Uterus (tissue), 4 donors: Measurements from ENCODE around the gene ALKBH7. TPM values are rescaled to one million over a fixed set of nuclear protein-coding genes. Genes with fewer than 3 reads are reported as not detected.
"Not testable (repeated sequence)": the region's sequence is repeated elsewhere in the genome, so short reads cannot be mapped to it uniquely, and the experiment has no call there.

ENCODE experiments used
- DNase-seq, 2 donors: peaks; one replicate each; pipeline ENCODE4 v3.0.0-alpha.2; 2019 to 2020
- H3K27ac ChIP-seq, 2 donors: fragments of 200-600 bp; sonication (generic); 1 replicate in 1 of 2; 2 replicates in 1 of 2; pipeline ENCODE4 v1.5.1; 2016 to 2018
- H3K27me3 ChIP-seq, 2 donors: fragments of 200-600 bp; sonication (generic); one replicate each; pipeline ENCODE4 v1.5.1; 2018 to 2019; ENCODE audit warnings: control low read depth in 1 of 2
- H3K36me3 ChIP-seq, 2 donors: fragments of 200-600 bp; sonication (generic); one replicate each; pipeline ENCODE4 v1.5.1; 2019; ENCODE audit warnings: control low read depth in 1 of 2
- H3K4me1 ChIP-seq, 2 donors: fragments of 200-600 bp; sonication (generic); one replicate each; pipeline ENCODE4 v1.5.1; 2018 to 2019; ENCODE audit warnings: control low read depth in 1 of 2
- H3K4me3 ChIP-seq, 2 donors: fragments of 200-600 bp; sonication (generic); 1 replicate in 1 of 2; 2 replicates in 1 of 2; pipeline ENCODE4 v1.5.1; 2018 to 2019; ENCODE audit warnings: mild to moderate bottlenecking in 1 of 2
- H3K9me3 ChIP-seq, 2 donors: fragments of 200-600 bp; sonication (generic); one replicate each; pipeline ENCODE4 v1.5.1; 2019; ENCODE audit warnings: control low read depth in 1 of 2
- CTCF ChIP-seq, 4 experiments: fragments of 200-600 bp in 2 of 4; fragments of 450-650 bp in 2 of 4; sonication (generic) in 2 of 4; IDR thresholded peaks; one replicate each; pipeline ENCODE4 v1.5.1; 2016 to 2019; ENCODE audit warnings: antibody characterized with exemption in 4 of 4, mild to moderate bottlenecking in 2 of 4, moderate library complexity in 1 of 4
- POLR2A ChIP-seq, 2 donors: fragments of 450-650 bp; IDR thresholded peaks; one replicate each; pipeline ENCODE4 v1.6.1; 2016; ENCODE audit warnings: antibody characterized with exemption in 2 of 2, mild to moderate bottlenecking in 1 of 2, moderate library complexity in 1 of 2
- intact Hi-C: fragments of 100-400 bp; cut with DNase I; formaldehyde crosslinking; loops from one replicate; pipeline ENCODE4 v1.15.1; 2023; ENCODE audit warnings: low total_unique reads
- total RNA-seq, 4 donors: library from RNA; depleted of rRNA in 3 of 4; stranded (reverse); fragments of >200 nt in 3 of 4; gene quantifications; one replicate each; pipeline versions ENCODE4 v1.1.0 to v1.2.4, GENCODE V29; 2014 to 2023
- donor health status: DM: yes; HTN: yes; CAD: no.

Gene ALKBH7
- total RNA-seq, 4 donors from 2014 or later = 17.4 to 84.8 (median 42.7) TPM

DNA sequence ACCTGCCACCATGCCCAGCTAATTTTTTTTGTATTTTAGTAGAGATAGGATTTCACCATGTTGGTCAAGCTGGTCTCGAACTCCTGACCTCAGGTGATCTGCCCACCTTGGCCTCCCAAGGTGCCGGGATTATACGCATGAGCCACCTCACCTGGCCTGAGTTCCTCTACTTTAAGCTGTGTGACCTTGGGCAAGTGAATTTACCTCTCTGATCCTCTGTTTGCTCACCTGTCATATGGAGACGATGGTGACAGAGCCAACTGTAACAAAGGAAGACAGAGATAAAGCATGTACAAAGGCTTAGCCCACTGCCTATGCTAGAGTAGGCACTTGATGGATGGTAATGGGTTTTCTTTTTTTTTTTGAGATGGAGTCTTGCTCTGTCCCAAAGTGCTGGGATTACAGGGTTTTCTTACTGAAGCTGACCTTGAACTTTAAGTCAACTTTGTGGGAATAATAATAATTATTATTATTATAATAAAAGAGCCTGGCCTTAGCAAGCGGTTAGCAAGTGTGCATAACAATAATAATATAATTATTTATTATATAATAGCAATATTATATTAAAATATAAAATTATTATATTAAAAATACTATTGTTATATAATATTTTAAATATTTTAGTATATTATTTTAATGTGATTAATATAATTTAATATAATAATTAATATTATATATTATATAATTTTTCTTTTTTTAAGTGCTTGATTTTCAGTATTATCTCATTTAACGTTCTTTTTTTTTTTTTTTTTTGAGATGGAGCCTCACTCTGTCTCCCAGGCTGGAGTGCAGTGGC, 37.9 kb upstream of the ALKBH7 start:
- no peak for DNase-seq
- TF ChIP-seq POLR2A (IDR thresholded peaks at IDR 0.05) (no peak), CTCF (IDR thresholded peaks at IDR 0.05) (no peak)
- Histone ChIP-seq H3K4me3 (no peak overlapping the region), H3K4me1 (no peaks in the 10 kb centered on the region), H3K27me3 (no peaks in the 10 kb centered on the region), H3K27ac (no peak overlapping the region), H3K36me3 (no peaks in the 10 kb centered on the region), H3K9me3 (no peaks in the 10 kb centered on the region)
- intact Hi-C loops = no loop called here

DNA sequence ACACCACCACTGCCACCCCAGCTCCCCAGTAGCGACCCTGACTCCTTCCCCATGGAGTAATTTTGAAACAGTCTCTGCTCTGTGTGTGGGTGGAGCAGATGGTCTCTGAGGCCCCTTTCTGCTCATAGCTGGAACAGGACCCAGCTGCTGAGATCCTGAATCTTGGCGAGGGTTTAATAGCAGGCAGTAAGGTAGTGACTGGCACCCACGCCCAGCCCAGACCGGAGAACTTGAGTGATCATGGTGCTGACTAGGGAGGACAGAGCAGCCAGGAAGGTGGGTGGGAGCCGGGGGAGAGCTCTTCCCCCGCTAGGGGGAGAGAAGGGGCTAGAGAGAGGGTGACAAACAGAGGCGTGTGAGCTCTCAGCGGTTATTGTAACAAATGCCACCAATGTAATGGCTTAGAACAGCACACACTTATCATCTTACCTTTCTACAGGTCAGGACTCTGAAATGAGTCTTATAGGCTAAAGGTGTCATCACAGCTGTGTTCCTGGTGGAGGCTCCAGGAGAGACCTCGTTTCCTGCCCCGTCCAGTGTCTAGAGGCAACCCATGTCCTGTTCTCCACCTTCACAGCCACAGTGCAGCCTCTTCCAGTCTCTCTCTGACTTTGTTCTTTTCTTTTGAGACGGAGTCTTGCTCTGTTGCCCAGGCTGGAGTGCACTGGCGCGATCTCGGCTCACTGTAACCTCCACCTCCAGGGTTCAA, 31.9 kb upstream of the ALKBH7 start:
- no peak overlapping the region for H3K27ac ChIP-seq

DNA sequence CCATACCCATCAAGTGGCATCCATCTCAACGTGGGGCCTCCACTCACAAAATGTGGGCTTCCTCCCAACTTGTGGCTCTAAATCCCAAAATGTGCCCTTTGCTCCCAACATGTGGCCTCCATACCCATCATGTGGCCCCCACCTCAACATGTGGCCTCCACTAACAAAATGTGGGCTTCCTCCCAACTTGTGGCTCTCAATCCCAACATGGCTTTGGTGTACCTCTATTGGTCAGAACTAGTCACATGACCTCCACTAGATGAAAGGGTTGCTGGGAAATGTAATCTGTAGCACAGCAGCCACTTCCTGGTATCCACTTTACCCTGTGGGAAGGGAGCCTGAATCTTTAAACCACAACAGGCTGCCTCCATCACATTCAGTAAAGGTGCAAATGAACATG, 29.1 kb upstream of the ALKBH7 start:
- TF ChIP-seq CTCF (IDR thresholded peaks at IDR 0.05) = no peak
- no peak for TF ChIP-seq POLR2A (IDR thresholded peaks at IDR 0.05)
- intact Hi-C loops = no loop called here
- no peaks in the 10 kb centered on the region for H3K36me3 ChIP-seq
- no peaks in the 10 kb centered on the region for H3K9me3 ChIP-seq
- H3K4me3 ChIP-seq = no peak overlapping the region
- H3K4me1 ChIP-seq = no peaks in the 10 kb centered on the region
- no peaks in the 10 kb centered on the region for H3K27me3 ChIP-seq
- H3K27ac ChIP-seq = no peak overlapping the region
- DNase-seq = no peak

More for the DNA sequence above, 31.9 kb upstream of the ALKBH7 start:
- no peak for TF ChIP-seq POLR2A (IDR thresholded peaks at IDR 0.05)
- TF ChIP-seq CTCF (IDR thresholded peaks at IDR 0.05) = no peak
- Histone ChIP-seq H3K9me3 (no peaks in the 10 kb centered on the region), H3K27me3 (no peaks in the 10 kb centered on the region), H3K36me3 (no peaks in the 10 kb centered on the region), H3K4me1 (no peaks in the 10 kb centered on the region), H3K4me3 (no peak overlapping the region)
- intact Hi-C loops = no loop called here
- no peak for DNase-seq

DNA sequence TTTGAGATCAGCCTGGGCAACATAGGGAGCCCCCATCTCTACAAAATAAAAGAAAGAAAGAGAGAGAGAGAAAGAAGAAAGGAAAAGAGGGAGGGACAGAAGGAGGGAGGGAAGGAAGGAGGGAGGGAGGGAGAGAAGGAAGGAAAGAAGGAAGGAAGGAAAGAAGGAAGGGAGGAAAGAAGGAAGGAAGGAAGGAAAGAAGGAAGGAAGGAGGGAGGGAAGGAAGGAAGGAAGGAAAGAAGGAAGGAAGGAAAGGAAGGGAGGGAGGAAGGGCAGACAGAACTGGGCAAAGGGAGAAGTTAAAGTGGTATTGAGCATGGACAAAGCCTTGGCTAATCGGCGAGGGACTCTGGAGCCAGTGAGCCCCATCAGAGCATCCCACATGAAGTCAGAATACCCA, 23.3 kb upstream of the ALKBH7 start:
- H3K27me3 ChIP-seq, H3K9me3 ChIP-seq, H3K4me3 ChIP-seq, H3K27ac ChIP-seq, H3K4me1 ChIP-seq, H3K36me3 ChIP-seq, DNase-seq, intact Hi-C loops: not testable (repeated sequence)

DNA sequence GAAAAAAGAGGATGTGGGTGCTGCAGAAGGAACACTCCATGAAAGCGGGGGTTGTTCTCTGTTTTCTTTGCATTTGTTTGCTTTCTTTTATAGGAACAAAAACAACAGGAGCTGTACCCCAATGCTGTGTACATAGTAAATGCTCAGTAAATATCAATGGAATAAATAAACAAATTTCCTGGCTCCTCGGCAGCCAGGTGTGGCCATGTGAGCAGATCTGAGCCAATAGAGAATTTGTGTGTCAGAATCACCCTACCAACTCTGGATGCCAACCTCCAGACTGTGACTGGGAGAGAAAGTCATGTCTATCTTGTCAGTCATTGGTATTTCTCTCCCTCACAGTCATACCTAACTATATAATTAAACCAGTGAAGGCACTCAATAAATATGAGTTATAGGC, 21.9 kb upstream of the ALKBH7 start:
- DNase-seq = no peak
- no peak for TF ChIP-seq CTCF (IDR thresholded peaks at IDR 0.05)
- no peak for TF ChIP-seq POLR2A (IDR thresholded peaks at IDR 0.05)
- H3K27ac ChIP-seq = no peak overlapping the region
- H3K27me3 ChIP-seq = no peaks in the 10 kb centered on the region
- no peaks in the 10 kb centered on the region for H3K36me3 ChIP-seq
- no peaks in the 10 kb centered on the region for H3K4me1 ChIP-seq
- H3K4me3 ChIP-seq = no peak overlapping the region
- intact Hi-C loops = no loop called here
- no peaks in the 10 kb centered on the region for H3K9me3 ChIP-seq
